WTC11 (cell line): Measurements from ENCODE around the gene MEA1. TPM values are rescaled to one million over a fixed set of nuclear protein-coding genes. Genes with fewer than 3 reads are reported as not detected.

Experiments used
- ATAC-seq: fragments of 200-7000 bp; cut with Tn5 transposase; 2 replicates; pipeline ENCODE4 v1.10.0; 2021; ENCODE audit warnings: mild to moderate bottlenecking, moderate library complexity
- CTCF ChIA-PET: fragments of 300-600 bp; sonication (Branson Sonifier 250); formaldehyde crosslinking; loops from one replicate; lab custom pipeline; 2021; ENCODE audit warnings: antibody characterized with exemption; lab: Charles Lee
- POLR2A ChIA-PET: fragments of 350-600 bp; sonication (Branson Sonifier 250); formaldehyde crosslinking; loops from one replicate; lab custom pipeline; 2021; ENCODE audit warnings: antibody characterized with exemption; lab: Charles Lee
- DNase-seq: peaks from one replicate; pipeline ENCODE4 v3.0.0; 2021; ENCODE audit warnings: low spot score
- H3K27ac Mint-ChIP-seq: 2 replicates; pipeline ENCODE4 v1.8.0; 2021; ENCODE audit warnings: mixed read lengths
- H3K27me3 Mint-ChIP-seq: 2 replicates; pipeline ENCODE4 v1.8.0; 2021; ENCODE audit warnings: low read depth, mild to moderate bottlenecking, moderate library complexity, mixed read lengths
- H3K36me3 Mint-ChIP-seq: 2 replicates; pipeline ENCODE4 v1.8.0; 2021; ENCODE audit warnings: mixed read lengths
- H3K4me1 Mint-ChIP-seq: 2 replicates; pipeline ENCODE4 v1.8.0; 2022; ENCODE audit warnings: mixed read lengths
- H3K4me3 Mint-ChIP-seq: 2 replicates; pipeline ENCODE4 v1.8.0; 2021; ENCODE audit warnings: mild to moderate bottlenecking, moderate library complexity, mixed read lengths
- H3K9me3 Mint-ChIP-seq: 2 replicates; pipeline ENCODE4 v1.8.0; 2021; ENCODE audit warnings: mixed read lengths
- ARID4B ChIP-seq: sonication (generic); formaldehyde crosslinking; IDR thresholded peaks from 2 replicates; pipeline ENCODE4 v1.8.0; 2023; ENCODE audit warnings: missing genetic modification reagents, mild to moderate bottlenecking, borderline replicate concordance
- CREB1 ChIP-seq: sonication (generic); formaldehyde crosslinking; IDR thresholded peaks from 2 replicates; pipeline ENCODE4 v1.8.0; 2023; ENCODE audit warnings: mild to moderate bottlenecking, missing genetic modification reagents
- CREM ChIP-seq: sonication (generic); formaldehyde crosslinking; IDR thresholded peaks from 2 replicates; pipeline ENCODE4 v1.8.1; 2022; ENCODE audit warnings: mild to moderate bottlenecking, missing genetic modification reagents, moderate library complexity
- ELF4 ChIP-seq: sonication (generic); formaldehyde crosslinking; IDR thresholded peaks from 2 replicates; pipeline ENCODE4 v1.8.1; 2022; ENCODE audit warnings: low read depth, mild to moderate bottlenecking, moderate library complexity, missing genetic modification reagents
- EMX1 ChIP-seq: fragments of 250-450 bp; sonication (Bioruptor Pico); IDR thresholded peaks from 2 replicates; pipeline ENCODE4 v1.8.0; 2021; ENCODE audit warnings: mild to moderate bottlenecking
- ESRRA ChIP-seq: sonication (generic); formaldehyde crosslinking; IDR thresholded peaks from 2 replicates; pipeline ENCODE4 v1.8.1; 2022; ENCODE audit warnings: mild to moderate bottlenecking, missing genetic modification reagents, borderline replicate concordance
- FOXJ3 ChIP-seq: sonication (generic); formaldehyde crosslinking; IDR thresholded peaks from 2 replicates; pipeline ENCODE4 v1.9.0; 2021; ENCODE audit warnings: missing genetic modification reagents, mild to moderate bottlenecking, borderline replicate concordance
- FOXP1 ChIP-seq: sonication (generic); formaldehyde crosslinking; IDR thresholded peaks from 2 replicates; pipeline ENCODE4 v1.8.0; 2022; ENCODE audit warnings: missing genetic modification reagents, mild to moderate bottlenecking, moderate library complexity, borderline replicate concordance
- GABPB1 ChIP-seq: sonication (generic); formaldehyde crosslinking; IDR thresholded peaks from 2 replicates; pipeline ENCODE4 v1.8.1; 2023; ENCODE audit warnings: mild to moderate bottlenecking, missing genetic modification reagents
- GTF2I ChIP-seq: fragments of 250-450 bp; sonication (Bioruptor Pico); conservative IDR thresholded peaks from 2 replicates; pipeline ENCODE4 v1.4.0; 2021; ENCODE audit warnings: mild to moderate bottlenecking
- IRF1 ChIP-seq: sonication (generic); formaldehyde crosslinking; IDR thresholded peaks from 2 replicates; pipeline ENCODE4 v1.8.0; 2023; ENCODE audit warnings: missing genetic modification reagents
- JUN ChIP-seq: sonication (generic); formaldehyde crosslinking; IDR thresholded peaks from 2 replicates; pipeline ENCODE4 v1.8.0; 2023; ENCODE audit warnings: mild to moderate bottlenecking, missing genetic modification reagents
- MLX ChIP-seq: sonication (generic); formaldehyde crosslinking; IDR thresholded peaks from 2 replicates; pipeline ENCODE4 v1.8.1; 2023; ENCODE audit warnings: mild to moderate bottlenecking, missing genetic modification reagents, moderate library complexity
- OVOL2 ChIP-seq: fragments of 250-450 bp; sonication (Bioruptor Pico); IDR thresholded peaks from 2 replicates; pipeline ENCODE4 v1.9.0; 2021; ENCODE audit warnings: mild to moderate bottlenecking, borderline replicate concordance
- RELA ChIP-seq: sonication (generic); formaldehyde crosslinking; IDR thresholded peaks from 2 replicates; pipeline ENCODE4 v1.8.1; 2022; ENCODE audit warnings: missing genetic modification reagents, mild to moderate bottlenecking, borderline replicate concordance
- RORB ChIP-seq: fragments of 250-450 bp; sonication (Bioruptor Pico); IDR thresholded peaks from 2 replicates; pipeline ENCODE4 v1.9.0; 2021; ENCODE audit warnings: mild to moderate bottlenecking
- SOX15 ChIP-seq: fragments of 250-450 bp; sonication (Bioruptor Pico); IDR thresholded peaks from 2 replicates; pipeline ENCODE4 v1.9.0; 2021; ENCODE audit warnings: mild to moderate bottlenecking
- USF1 ChIP-seq: sonication (generic); formaldehyde crosslinking; IDR thresholded peaks from 2 replicates; pipeline ENCODE4 v1.8.0; 2022; ENCODE audit warnings: mild to moderate bottlenecking, missing genetic modification reagents
- ZMAT4 ChIP-seq: fragments of 250-450 bp; sonication (Bioruptor Pico); IDR thresholded peaks from 2 replicates; pipeline ENCODE4 v1.9.0; 2021; ENCODE audit warnings: mild to moderate bottlenecking
- ZNF138 ChIP-seq: sonication (generic); formaldehyde crosslinking; conservative IDR thresholded peaks from 2 replicates; pipeline ENCODE4 v1.8.1; 2022; ENCODE audit warnings: mild to moderate bottlenecking, moderate library complexity, missing genetic modification reagents
- ZNF317 ChIP-seq: sonication (generic); formaldehyde crosslinking; IDR thresholded peaks from 2 replicates; pipeline ENCODE4 v1.8.1; 2023; ENCODE audit warnings: low read depth, mild to moderate bottlenecking, moderate library complexity, missing genetic modification reagents, borderline replicate concordance
- ZNF425 ChIP-seq: fragments of 250-450 bp; sonication (Bioruptor Pico); conservative IDR thresholded peaks from 2 replicates; pipeline ENCODE4 v1.9.0; 2021; ENCODE audit warnings: mild to moderate bottlenecking
- ZNF671 ChIP-seq: fragments of 250-450 bp; sonication (Bioruptor Pico); IDR thresholded peaks from 2 replicates; pipeline ENCODE4 v1.8.0; 2021; ENCODE audit warnings: mild to moderate bottlenecking
- ZSCAN18 ChIP-seq: fragments of 250-450 bp; sonication (Bioruptor Pico); IDR thresholded peaks from 2 replicates; pipeline ENCODE4 v2.1.2; 2022; ENCODE audit warnings: mild to moderate bottlenecking, moderate library complexity
- total RNA-seq: library from RNA; stranded (reverse); gene quantifications from 3 replicates; pipeline ENCODE4 v1.2.3, GENCODE V29; 2021

The MEA1 gene
- total RNA-seq, 1 experiment from 2014 or later, result 85.0 TPM

- CTCF ChIA-PET, result interaction anchor here (0.8 kb wide), 1 partner anchor 53 kb away, joined by 4 read pairs; no protein-coding TSS in a partner anchor
- ATAC-seq (no peak), DNase-seq (no peak)
- peaks cover 35% of the 10 kb centered on the region for H3K36me3 Mint-ChIP-seq
- no peaks in the 10 kb centered on the region for H3K9me3 Mint-ChIP-seq
- POLR2A ChIA-PET, result no interaction called here
- no peaks in the 10 kb centered on the region for H3K27me3 Mint-ChIP-seq
- TF ChIP-seq ESRRA (CRISPR knock-in tag) (no peak), MLX (no peak), JUN (CRISPR knock-in tag) (no peak), CREB1 (CRISPR knock-in tag) (no peak), ZNF317 (CRISPR knock-in tag) (no peak), ZMAT4 (no peak)
- no peak overlapping the region; the same call in 1 of the 2 replicates for H3K27ac Mint-ChIP-seq
- no peak overlapping the region for H3K4me3 Mint-ChIP-seq
- H3K4me1 Mint-ChIP-seq, result peaks cover 36% of the 10 kb centered on the region
Observed at GRCh38 chr6:43016943-43017334, 3.2 kb upstream of the MEA1 start.

GRCh38 chr6:43016176-43016942 is 2.6 kb upstream of the MEA1 start:
- ChIA-PET CTCF (interaction anchor here (0.8 kb wide), 1 partner anchor 53 kb away, joined by 4 read pairs; no protein-coding TSS in a partner anchor), POLR2A (interaction anchor here (0.5 to 0.7 kb wide), 2 partner anchors 11 to 147 kb away, joined by 3 to 5 read pairs; no protein-coding TSS in a partner anchor)
- H3K4me1 Mint-ChIP-seq, result peaks cover 36% of the 10 kb centered on the region
- peaks cover 41% of the 10 kb centered on the region for H3K36me3 Mint-ChIP-seq
- H3K27me3 Mint-ChIP-seq, result no peaks in the 10 kb centered on the region
- peak overlapping the region; percentile 53 for H3K4me3 Mint-ChIP-seq
- no peak for DNase-seq
- H3K9me3 Mint-ChIP-seq, result no peaks in the 10 kb centered on the region
- TF ChIP-seq OVOL2 (CRISPR knock-in tag) (no peak), GABPB1 (CRISPR knock-in tag) (no peak), ZSCAN18 (CRISPR knock-in tag) (no peak), ZNF138 (CRISPR knock-in tag) (no peak), RELA (no peak), FOXP1 (no peak), GTF2I (CRISPR knock-in tag) (no peak), ZNF425 (CRISPR knock-in tag) (no peak), SOX15 (CRISPR knock-in tag) (no peak), USF1 (no peak), ARID4B (no peak), ELF4 (CRISPR knock-in tag) (no peak), ZNF671 (CRISPR knock-in tag) (no peak), FOXJ3 (CRISPR knock-in tag) (no peak), CREM (CRISPR knock-in tag) (no peak), RORB (CRISPR knock-in tag) (no peak), EMX1 (no peak), IRF1 (CRISPR knock-in tag) (no peak)
- H3K27ac Mint-ChIP-seq, result peak overlapping the region; percentile 90; the same call in 1 of the 2 replicates
- ATAC-seq, result no peak
